ENCODE results near the gene DACH1.
"Not testable (repeated sequence)": the region's sequence is repeated elsewhere in the genome, so short reads cannot be mapped to it uniquely, and the experiment has no call there.

DACH1 gene

GRCh38 chr13:71780546-71780945, 86.5 kb downstream of the DACH1 start:
- no peak for DNase-seq (ENCODE audit: low spot score)
- in situ Hi-C loops (cut with MboI; ENCODE audit: low sequenced_read_pairs, unreplicated experiment): no loop called here
- TF ChIP-seq, protein P1, sequence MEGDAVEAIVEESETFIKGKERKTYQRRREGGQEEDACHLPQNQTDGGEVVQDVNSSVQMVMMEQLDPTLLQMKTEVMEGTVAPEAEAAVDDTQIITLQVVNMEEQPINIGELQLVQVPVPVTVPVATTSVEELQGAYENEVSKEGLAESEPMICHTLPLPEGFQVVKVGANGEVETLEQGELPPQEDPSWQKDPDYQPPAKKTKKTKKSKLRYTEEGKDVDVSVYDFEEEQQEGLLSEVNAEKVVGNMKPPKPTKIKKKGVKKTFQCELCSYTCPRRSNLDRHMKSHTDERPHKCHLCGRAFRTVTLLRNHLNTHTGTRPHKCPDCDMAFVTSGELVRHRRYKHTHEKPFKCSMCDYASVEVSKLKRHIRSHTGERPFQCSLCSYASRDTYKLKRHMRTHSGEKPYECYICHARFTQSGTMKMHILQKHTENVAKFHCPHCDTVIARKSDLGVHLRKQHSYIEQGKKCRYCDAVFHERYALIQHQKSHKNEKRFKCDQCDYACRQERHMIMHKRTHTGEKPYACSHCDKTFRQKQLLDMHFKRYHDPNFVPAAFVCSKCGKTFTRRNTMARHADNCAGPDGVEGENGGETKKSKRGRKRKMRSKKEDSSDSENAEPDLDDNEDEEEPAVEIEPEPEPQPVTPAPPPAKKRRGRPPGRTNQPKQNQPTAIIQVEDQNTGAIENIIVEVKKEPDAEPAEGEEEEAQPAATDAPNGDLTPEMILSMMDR (IDR thresholded peaks at IDR 0.05; ENCODE audit: borderline replicate concordance, control extremely low read depth, extremely low read depth, insufficient read depth, missing control alignments): no peak

GRCh38 chr13:71778998-71779397, 88.0 kb downstream of the DACH1 start:
- in situ Hi-C loops (cut with MboI; ENCODE audit: low sequenced_read_pairs, unreplicated experiment); DNase-seq (ENCODE audit: low spot score): not testable (repeated sequence)

- TF ChIP-seq, protein P1 (IDR thresholded peaks at IDR 0.05; ENCODE audit: borderline replicate concordance, control extremely low read depth, extremely low read depth, insufficient read depth, missing control alignments): no peak
- in situ Hi-C loops (cut with MboI; ENCODE audit: low sequenced_read_pairs, unreplicated experiment): no loop called here
Measured at GRCh38 chr13:71775966-71776365, 91.0 kb downstream of the DACH1 start.

DNA sequence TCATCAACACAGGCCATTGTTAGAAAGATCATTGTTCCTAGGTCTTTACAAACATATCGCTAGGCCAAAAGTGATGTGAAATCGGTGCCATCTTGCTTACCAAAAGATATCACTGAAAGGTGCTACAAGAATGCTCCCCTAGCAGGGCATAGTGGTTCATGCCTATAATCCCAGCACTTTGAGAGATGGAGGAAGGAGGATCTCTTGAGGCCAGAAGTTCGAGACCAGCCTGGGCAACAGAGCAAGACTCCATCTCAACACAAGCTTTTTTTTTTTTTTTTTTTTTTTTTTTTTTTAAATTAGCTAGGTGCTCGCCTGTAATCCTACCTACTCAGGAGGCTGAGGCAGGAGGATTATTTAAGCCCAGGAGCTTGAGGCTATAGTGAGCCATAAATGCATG, 92.1 kb downstream of the DACH1 start:
- in situ Hi-C loops (cut with MboI; ENCODE audit: low sequenced_read_pairs, unreplicated experiment): no loop called here
- no peak for DNase-seq (ENCODE audit: low spot score)
- TF ChIP-seq, protein P1 (IDR thresholded peaks at IDR 0.05; ENCODE audit: borderline replicate concordance, control extremely low read depth, extremely low read depth, insufficient read depth, missing control alignments): no peak

More at GRCh38 chr13:71775966-71776365, 91.0 kb downstream of the DACH1 start:
- no peak for DNase-seq (ENCODE audit: low spot score)

DNA sequence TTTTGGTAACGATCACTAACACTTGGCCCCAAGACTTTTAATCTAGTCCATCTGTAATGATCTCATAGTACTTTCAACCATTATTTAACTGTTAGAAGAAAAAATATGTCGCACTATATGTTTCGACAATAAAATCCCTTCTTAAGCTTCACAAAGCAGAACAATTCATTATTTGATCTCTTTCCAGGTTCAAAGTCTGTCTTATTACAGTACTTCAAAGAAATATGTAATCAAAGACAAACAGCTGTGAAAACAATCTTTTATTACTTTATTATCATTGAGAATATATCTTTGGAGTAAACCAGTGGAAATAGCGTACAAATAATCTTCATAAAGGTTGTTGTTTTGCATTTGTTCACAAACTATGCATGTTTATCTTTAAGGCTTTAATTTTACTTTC, 93.5 kb downstream of the DACH1 start:
- TF ChIP-seq, protein P1 (IDR thresholded peaks at IDR 0.05; ENCODE audit: borderline replicate concordance, control extremely low read depth, extremely low read depth, insufficient read depth, missing control alignments): no peak
- DNase-seq (ENCODE audit: low spot score): no peak
- in situ Hi-C loops (cut with MboI; ENCODE audit: low sequenced_read_pairs, unreplicated experiment): no loop called here

GRCh38 chr13:71772361-71772760, 94.6 kb downstream of the DACH1 start:
- DNase-seq (ENCODE audit: low spot score): no peak
- in situ Hi-C loops (cut with MboI; ENCODE audit: low sequenced_read_pairs, unreplicated experiment): no loop called here
- TF ChIP-seq, protein P1 (IDR thresholded peaks at IDR 0.05; ENCODE audit: borderline replicate concordance, control extremely low read depth, extremely low read depth, insufficient read depth, missing control alignments): no peak

DNA sequence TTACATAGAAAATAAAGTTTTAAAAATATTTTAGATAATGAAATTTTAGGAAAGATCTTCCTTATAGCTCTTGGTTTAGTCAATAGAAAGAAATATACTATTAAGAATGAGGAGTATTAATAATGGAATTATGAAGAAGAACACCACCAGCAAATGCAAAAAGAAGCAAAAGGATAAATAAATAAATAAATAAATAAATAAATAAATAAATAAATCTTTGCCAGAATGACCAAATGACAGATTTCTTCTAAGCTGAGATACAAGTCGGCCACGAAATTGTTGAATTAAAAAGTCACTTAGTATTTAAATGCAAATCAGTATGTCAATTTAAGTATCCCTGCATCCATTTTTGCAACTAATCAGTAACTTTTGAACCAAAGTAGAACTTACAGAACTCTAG, 95.9 kb downstream of the DACH1 start:
- no peak for DNase-seq (ENCODE audit: low spot score)
- in situ Hi-C loops (cut with MboI; ENCODE audit: low sequenced_read_pairs, unreplicated experiment): no loop called here
- TF ChIP-seq, protein P1 (IDR thresholded peaks at IDR 0.05; ENCODE audit: borderline replicate concordance, control extremely low read depth, extremely low read depth, insufficient read depth, missing control alignments): no peak
